NCI-H2107 treated with DMSO at 0.1 percent for 48 hours (cell line): Measurements from ENCODE around the gene ZNF19.
"Not testable (repeated sequence)": the region's sequence is repeated elsewhere in the genome, so short reads cannot be mapped to it uniquely, and the experiment has no call there.

Experiments
- DNase-seq: peaks from one replicate; lab custom pipeline; 2025; ENCODE audit not compliant: unreplicated experiment; lab: John Stamatoyannopoulos, UW

The ZNF19 gene

DNA sequence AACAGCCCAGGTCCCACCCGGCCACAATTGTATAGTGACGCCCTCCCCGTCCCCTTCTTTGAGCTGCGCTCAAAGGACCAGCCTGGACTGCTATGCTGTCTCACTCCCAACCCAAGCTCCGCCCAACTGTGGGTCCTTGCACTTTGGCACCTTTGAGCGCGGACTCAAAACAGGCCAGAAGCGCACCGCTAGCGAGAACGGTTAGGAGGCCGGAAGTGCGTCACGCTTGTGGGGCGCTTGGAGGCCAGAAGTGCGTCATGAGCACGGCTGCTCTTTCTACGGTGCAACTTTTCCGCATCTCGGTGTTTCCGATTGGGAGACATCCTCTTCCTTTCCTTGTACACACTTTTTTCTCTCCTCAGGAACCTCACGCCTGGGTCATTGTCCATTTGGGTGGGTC lies at the start of gene ZNF19:
Gene ZNF19, minus strand, starts transcription at position 203 of the 400 bp plus-strand sequence. CDS start 7,210 bp downstream, outside the sequence.
- DNase-seq: no peak

DNA sequence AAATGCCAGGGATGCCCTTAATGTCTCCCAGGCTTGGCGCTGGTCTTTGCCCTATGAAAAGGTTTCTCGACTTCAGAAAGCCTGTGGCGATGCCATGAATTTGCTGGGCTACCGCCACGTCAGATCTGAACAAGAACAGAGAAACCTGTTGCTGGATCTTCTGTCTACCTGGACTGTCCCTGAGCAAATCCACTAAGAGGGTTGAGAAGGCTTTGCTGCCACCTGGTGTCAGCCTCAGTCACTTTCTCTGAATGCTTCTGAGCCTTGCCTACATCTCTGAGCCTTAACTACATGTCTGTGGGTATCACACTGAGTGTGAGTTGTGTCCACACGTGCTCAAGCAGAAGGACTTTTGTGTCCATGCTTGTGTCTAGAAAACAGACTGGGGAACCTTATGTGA lies 48.5 kb upstream of the ZNF19 start:
- peak; percentile 85 for DNase-seq

- peak; percentile 57 for DNase-seq
Observed at GRCh38 chr16:71536752-71537499, 47.8 kb upstream of the ZNF19 start.

- DNase-seq: no peak
Observed at GRCh38 chr16:71532366-71532765, 43.2 kb upstream of the ZNF19 start.

DNA sequence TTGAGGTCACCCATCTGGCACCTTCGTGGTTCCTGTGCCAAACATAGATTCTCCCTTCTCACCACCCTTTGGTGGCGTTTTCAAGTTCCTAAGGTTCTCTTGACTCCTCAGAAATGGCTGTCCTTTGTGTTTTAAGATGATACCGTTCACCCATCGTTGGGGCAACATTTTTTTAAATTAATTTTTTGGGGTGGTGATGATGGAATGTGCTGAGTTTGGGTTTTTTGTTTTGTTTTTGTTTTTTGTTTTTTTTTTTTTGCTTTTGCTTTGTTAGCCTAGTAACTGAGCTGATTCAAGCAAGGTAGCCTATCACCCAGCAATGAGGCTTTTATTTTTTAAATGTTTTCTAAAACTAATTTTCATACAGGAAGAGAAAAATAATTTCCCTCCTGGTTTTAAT lies 39.7 kb upstream of the ZNF19 start:
- no peak for DNase-seq

DNA sequence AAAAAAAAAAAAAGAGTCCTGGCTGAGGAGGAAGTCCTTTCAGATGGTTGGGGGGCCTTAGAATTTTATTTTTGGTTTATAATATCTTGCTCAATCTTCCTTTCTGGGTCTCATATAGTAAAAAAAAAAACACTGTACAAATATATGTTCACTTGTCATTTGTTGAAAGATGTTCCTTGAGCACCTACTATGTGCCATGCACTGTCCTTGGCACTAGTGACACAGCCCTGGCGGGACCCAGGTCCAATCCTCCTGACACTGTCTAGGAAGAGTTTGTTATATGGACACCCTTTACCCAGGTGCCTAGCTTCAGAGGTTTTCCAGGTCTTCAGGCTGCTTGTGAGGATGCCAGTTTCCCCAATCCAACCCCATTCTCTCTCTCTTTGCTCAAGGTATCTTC lies 39.1 kb upstream of the ZNF19 start:
- DNase-seq: no peak

DNA sequence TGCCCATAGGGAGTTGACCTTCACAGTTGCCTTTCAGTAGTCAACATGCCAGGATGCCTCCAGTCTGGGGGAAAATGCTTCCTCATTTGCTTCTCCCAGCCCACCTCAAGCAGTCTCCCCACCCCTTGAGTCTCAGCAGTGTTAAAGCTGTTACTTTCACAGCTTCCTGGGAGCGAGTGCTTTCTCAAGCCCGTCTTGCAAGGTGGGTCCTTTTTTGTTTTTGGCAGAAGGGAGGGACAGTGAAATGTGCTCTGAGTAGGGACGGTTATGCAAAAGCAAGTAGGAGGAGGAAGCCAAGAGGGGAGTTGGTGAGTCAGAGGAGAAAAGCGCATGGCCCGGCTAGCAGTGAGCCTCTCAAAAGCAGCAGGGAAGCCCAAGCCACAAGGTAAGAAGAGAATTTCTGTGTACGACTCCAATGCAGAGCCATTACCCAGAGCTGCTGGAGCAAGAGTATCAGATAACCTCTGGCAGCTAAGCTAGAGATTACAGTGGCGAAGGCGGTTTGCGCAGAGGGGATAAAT lies 37.0 kb upstream of the ZNF19 start, which contains the start of gene CHST4:
Gene CHST4, plus strand, starts transcription at position 316 of the 521 bp plus-strand sequence. CDS start 10,252 bp downstream, outside the sequence.
- DNase-seq: peak; percentile 96

GRCh38 chr16:71524566-71525553 lies 35.7 kb upstream of the ZNF19 start:
- DNase-seq: no peak

DNA sequence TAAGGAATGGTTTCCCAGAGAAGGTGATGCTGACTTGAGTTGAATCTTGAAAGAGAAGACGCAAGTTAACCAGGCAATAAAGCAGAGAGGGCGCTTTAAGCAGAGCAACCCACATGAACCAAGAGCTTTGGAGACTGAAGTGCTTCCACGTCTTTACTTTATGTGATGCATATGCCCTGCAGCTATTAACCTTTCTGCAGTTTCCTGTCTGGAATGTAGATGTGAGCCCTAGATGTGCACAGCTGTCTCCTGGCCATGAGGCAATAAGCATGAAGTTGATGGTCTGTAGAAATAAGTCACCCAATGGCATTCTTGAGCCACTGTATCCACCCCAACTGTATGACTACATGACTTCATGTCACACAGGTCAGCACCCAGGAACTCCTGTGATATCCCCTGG lies 31.4 kb upstream of the ZNF19 start:
- DNase-seq: no peak

DNA sequence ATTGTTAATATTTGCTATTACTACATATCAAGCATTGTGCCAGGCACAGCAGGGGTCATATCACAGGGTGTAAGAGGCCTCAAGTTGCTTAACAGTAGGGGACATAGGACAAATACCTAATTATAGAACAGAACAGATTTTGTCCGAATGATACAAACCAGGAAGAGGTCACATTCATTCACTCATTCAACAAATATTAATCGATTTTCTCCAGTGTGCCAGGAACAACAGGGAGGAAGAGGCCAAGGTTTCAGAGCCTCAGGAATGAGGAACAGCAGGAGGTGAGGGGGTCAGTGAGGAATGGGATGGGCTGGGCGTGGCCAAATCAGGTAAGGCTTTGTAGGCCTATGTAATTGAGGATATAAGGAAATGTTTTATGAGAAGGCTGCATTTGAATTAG lies 25.9 kb upstream of the ZNF19 start:
- DNase-seq: no peak

DNA sequence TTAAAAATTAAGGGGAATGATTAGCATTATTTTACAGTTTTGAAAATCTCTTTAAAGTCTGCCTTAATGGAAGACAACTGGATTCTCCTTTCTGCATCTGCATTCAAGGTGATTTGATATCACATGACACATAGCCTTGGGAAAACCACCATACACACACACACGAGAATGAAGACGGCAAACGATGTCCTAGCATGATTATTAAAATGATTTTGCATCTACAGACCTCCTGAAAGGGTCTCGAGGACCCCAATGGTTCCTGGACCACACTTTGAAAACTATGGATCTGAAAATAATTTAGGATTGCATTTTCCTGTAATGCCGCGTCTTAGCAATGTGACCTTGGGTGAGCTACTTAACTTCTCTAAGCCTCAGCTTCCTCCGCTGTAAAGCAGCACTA lies 25.4 kb upstream of the ZNF19 start:
- no peak for DNase-seq

- no peak for DNase-seq
Observed at GRCh38 chr16:71513302-71513701, 24.2 kb upstream of the ZNF19 start.

GRCh38 chr16:71507061-71507460 lies 17.9 kb upstream of the ZNF19 start:
- no peak for DNase-seq

DNA sequence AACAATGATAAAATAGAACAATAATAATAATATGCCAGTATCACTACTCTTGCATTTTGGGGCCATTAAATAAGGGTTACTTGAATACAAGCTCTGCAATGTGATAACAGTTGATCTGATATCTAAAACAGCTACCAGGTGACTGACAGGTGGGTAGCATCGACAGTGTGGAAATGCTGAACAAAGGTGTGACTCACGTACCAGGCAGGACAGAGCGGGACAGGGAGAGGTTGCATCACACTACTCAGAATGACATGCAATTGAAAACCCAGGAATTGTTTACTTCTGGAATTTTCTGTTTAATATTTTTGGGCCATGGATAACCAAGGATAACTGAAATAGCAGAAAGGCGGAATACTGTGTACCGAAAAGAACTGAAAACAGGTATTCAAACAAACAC lies 15.8 kb upstream of the ZNF19 start:
- DNase-seq: no peak

DNA sequence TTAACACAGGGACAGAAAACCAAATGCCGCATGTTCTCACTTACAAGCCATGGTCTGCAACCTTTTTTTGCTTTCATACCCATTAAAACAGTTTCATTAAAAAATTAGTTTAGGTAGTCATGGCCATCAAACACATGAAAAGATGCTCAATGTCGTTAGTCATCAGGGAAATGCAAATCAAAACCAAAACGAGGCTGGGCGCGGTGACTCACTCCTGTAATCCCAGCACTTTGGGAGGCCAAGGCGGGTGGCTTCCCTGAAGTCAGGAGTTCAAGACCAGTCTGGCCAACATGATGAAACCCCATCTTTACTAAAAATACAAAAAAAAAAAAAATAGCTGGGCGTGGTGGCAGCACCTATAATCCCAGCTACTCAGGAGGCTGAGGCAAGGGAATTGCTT lies 14.9 kb upstream of the ZNF19 start:
- DNase-seq: not testable (repeated sequence)

DNA sequence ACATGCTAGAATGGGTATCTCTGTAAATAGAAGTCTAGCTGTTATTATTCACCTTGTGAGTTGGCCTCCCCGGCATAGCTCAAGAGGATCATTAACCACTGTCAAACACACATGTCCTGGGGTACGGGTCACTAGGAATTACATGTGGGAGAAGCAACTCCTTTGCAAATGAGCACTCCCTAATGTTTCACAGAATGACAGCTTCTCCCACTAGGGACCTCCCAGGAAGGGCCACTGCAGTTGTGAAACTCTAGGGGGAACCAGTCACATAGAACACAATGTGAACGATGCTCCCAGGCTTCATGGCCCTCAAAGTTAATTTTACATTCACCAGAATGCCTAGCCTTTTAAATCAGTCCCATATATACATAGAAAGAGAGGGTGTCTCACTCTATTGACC lies 12.4 kb upstream of the ZNF19 start:
- no peak for DNase-seq

DNA sequence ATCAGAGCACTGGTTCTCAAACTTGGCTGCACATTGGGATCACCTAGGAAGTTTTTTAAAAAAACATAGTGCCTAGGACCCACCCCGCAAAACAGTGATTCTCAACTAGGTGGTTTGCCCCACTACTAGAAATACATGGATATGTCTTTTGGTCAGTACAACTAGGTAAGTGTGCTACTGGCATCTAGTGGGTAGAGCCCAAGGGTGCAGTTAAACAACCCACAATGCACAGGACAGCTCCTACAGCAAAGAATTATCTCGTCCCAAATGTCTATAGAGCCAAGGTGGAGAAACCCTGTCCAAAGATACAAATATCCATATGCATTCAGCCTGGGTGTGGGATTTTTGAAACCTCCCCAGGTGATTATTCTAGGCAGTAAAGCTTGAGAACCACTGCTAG lies 11.8 kb upstream of the ZNF19 start:
- DNase-seq: no peak

DNA sequence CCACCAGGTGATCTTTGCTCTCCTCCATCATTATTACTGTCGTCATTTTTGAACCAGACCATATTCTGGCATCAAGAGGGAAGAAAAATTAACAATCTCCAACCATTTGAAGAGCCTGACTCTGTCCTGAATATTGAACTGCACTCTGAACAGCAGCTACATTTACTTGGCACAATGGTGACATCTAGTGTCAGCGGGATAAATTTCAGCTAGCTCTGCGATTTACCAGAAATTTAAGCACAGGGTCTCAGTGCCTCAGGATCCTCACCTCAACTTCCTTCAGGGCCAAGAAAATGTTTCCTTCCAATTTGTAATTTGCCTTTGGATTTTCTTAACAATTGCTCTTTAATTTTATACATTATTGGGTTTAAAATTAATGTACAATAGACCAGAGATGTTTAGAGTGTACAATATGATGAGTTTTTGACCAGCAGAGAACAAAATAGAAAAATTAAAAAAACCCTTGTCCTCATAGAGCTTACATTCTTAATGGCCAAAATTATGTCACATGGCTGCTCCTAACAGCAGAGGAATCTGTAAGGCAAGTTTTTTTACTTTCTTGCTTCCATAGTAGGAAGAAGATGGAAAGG lies 10.7 kb upstream of the ZNF19 start:
- peak; percentile 60 for DNase-seq

DNA sequence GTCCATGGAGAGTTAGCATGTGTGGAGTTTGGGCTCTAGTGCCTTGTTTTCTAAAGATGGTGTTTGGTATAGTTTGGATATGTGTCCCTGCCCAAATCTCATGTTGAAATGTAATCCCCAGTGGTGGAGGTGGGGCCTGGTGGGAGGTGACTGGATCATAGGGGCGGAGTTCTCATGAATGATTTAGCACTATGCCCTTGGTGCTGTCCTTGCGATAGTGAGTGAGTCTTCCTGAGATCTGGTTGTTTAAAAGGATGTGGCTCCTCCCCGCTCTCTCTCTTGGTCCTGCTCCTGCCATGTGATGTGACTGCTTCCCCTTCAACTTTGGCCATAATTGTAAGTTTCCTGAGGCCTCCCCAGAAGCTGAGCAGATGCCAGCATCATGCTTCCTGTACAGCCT lies 8.9 kb upstream of the ZNF19 start:
- no peak for DNase-seq

- DNase-seq: no peak
Observed at GRCh38 chr16:71493213-71493612, 4.1 kb upstream of the ZNF19 start.

- DNase-seq: no peak
Observed at GRCh38 chr16:71492786-71493185, 3.7 kb upstream of the ZNF19 start.
